Cortex of kidney (tissue), 1 donor: ENCODE measurements around the gene ATF1.
"Not testable (repeated sequence)": the region's sequence is repeated elsewhere in the genome, so short reads cannot be mapped to it uniquely, and the experiment has no call there.

Experiments
- DNase-seq: peaks from one replicate; lab custom pipeline; 2025; lab: John Stamatoyannopoulos, UW

ATF1 gene

DNA sequence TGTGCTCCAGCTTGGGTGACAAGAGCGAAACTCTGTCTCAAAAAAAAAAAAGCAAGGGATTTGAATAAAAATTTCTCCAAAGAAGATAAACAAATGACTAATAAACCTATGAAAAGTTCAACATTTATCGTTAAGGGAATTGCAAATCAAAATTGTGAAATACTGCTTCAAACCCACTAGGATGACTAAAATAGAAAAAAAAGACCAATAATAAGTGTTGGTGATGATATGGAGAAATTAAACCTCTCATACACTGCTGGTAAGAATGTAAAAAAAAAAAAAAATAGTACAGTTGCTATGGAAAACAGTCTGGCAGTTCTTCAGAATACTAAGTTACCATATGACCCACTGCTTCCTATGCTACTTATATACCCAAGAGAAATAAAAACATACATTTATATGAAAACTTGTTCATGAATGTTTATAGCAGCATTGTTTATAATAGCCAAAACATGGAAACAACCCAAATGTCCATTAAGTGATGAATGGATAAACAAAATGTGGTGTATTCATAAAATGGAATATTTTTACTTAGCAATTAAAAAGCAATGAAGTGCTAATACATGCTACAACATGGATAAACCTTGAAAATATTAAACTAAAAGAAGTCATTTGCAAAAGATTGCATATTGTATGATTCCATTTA, 39.5 kb downstream of the ATF1 start:
- no peak for DNase-seq

DNA sequence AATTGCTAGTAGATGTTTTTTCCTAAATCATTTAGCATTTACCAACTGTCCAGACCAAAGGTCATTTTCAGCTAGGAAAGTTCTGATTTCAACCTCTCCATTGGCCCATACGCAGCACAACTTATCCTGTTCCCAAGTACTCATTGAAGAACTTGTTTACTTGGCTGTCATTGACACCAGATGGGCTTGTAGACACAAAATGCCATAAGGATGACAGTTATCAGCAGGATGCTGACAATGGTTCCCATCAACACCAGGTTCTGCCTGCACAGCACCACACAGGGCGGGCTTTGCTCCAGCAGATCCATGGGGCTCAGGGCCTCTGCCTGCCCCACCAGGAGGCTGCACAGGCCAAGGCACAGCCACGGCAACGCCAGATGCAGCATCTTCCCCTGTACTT, 42.3 kb downstream of the ATF1 start:
- no peak for DNase-seq

DNA sequence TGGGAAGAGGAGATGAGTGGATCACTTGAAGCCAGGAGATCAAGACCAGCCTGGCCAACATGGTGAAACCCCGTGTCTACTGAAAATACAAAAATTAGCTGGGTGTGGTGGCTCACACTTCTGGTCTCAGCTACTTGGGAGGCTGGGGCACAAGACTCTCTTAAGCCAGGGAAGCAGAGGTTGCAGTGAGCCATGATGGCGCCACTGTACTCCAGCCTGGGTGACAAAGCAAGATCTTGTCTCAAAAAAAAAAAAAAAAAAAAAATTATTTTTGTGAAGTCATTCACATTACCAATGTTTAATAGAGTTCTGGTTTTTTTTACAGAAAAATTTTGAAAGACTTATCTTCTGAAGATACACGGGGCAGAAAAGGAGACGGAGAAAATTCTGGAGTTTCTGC, 45.2 kb downstream of the ATF1 start:
- DNase-seq, result not testable (repeated sequence)

DNA sequence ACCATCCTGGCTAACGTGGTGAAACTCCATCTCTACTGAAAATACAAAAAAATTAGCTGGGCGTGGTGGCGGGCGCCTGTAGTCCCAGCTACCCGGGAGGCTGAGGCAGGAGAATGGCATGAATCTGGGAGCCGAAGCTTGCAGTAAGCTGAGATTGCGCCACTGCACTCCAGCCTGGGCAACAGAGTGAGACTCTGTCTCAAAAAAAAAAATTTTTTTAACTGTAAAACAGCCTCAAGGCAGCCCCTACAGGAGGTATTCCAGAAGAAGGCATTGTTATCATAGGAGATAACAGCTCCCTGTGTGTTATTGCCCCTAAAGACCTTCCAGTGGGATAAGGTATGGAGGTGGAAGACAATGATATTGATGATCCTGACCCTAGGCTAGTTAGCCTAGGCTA, 51.0 kb downstream of the ATF1 start:
- not testable (repeated sequence) for DNase-seq

DNA sequence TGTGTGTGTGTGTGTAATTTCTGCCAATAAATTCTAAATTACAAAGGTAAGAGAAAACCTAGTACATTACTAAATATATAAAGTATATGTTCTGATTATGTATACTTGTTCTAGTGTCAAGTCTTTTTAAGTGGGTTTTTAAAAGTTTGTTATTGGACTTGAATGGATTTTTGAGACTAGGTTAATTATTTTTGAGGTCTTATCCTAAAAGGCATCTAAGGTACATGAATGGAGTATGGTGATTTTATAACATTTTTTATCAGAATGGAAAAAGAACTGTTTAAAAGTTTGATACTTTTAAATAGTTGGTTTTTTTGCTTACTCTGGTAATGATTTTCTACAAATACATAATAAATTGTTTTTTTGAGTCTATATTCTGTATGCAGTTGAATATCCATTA, 56.3 kb downstream of the ATF1 start:
- DNase-seq, result no peak

DNA sequence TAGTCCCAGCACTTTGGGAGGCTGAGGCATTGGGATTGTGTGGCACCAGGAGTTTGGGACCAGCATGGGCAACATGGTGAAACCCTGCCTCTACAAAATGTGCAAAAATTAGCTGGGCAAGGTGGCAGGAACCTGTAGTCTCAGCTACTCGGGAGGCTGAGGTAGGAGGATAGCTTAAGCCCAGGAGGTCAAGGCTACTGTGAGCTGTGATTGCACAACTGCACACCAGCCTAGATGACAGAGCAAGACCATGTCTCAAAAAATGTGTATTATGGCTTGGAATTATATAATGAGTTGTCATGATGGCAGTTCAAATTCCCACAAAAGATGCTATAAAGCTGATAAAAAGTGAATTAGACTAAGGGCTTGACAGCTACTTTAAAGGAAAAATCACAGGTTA, 58.2 kb downstream of the ATF1 start:
- DNase-seq, result no peak

DNA sequence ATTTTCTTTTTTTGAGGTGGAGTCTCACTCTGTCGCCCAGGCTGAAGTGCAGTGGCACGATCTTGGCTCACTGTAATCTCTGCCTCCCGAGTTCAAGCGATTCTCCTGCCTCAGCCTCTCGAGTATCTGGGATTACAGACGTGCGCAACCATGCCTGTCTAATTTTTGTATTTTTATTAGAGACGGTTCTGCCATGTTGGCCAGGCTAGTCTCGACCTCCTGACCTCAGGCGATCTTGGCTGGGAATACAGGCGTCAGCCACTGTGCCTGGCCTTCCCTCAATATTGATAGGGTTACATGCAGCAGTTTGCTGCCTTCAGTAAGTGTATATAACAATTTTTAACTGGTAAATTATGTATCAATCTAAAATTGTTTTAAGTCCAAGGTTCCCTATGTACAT, 59.8 kb downstream of the ATF1 start:
- not testable (repeated sequence) for DNase-seq

DNA sequence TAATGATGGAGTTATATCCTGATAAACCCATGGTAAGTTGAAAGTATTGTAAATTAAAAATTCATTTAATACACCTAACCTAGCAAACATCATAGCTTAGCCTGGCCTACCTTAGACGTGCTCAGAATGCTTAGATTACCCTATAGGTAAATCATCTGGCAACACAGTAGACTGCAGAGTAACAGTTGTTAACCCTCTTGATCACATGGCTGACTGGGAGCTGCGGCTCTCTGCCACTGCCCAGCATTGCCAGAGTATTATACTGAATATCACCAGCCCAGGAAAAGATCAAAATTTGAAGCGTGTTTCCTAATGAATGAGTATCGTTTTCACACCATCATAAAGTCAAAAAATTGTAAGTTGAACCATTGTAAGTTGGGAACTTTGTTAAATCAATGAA, 61.0 kb downstream of the ATF1 start:
- no peak for DNase-seq

DNA sequence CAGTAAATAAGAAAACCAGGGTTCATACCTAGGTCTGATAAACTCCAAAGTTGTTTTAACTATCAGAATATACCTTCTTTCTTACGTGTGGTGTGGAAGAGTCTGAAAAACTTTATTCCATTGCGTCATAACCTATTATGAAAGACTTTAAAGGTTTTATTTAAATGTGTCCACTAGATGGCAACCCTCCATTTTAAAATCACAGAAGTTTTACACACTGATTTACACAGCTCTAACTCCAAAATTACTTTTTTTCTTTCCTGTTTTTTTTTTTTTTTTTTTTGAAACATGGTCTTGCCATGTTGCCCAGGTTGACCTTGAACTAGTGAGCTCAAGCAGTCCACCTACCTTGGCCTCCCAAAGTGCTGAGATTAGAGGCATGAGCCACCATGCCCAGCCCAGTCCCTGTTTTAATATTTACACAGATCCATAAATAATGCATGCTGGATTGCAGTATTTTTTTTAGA, 61.5 kb downstream of the ATF1 start:
- DNase-seq, result no peak

DNA sequence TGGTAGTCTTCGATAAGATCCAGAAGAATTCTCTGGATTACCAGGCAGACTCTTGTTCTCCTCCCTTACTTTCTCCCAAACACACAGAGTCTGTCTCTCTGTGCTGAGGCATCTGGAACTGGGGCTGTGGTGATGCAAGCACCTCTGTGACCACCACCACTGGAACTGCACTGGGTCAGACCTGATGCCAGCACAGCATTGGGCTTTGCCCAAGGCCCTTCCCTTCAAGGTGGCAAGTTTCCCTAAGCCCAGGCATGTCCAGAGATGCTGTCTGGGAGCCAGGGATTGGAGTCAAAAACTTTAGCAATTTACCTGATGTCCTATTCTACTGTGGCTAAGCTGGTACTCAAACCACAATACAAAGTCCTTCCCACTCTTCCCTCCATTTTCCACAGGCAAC, 64.2 kb downstream of the ATF1 start:
- no peak for DNase-seq

DNA sequence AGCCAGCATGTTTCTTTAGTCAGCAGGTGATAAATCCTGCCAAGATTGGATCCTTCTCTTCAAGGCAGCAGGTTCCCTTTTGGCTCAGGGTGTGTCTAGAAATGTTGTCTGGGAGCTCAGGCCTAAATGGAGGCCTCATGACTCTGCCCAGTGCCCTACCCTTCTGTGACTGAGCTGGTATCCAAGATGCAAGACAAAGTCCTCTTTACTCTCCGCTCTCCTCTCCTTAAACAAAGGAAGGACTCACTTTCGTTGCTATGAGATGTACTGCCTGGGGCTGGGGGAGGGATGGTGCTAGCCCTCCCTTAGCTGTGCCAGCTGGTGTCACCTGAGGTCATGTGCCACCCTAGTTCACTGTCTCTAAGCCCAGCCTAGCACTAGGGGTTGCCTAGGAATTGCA, 65.0 kb downstream of the ATF1 start:
- no peak for DNase-seq

DNA sequence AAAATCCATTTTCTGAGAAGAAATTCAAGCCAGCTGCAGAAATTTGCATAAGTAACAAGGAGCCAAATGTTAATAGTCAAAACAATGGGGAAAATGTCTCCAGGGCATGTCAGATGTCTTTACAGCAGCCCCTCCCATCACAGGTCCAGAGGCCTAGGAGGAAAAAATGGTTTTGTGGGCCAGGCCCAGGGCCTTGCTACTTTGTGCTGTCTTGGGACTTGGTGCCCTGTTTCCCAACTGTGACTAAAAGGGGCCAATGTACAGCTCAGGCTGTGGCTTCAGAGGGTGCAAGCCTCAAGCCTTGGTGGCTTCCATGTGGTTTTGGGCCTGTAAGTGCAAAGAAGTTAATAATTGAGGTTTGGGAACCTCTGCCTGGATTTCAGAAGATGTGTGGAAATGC, 69.9 kb downstream of the ATF1 start:
- DNase-seq, result not testable (repeated sequence)

DNA sequence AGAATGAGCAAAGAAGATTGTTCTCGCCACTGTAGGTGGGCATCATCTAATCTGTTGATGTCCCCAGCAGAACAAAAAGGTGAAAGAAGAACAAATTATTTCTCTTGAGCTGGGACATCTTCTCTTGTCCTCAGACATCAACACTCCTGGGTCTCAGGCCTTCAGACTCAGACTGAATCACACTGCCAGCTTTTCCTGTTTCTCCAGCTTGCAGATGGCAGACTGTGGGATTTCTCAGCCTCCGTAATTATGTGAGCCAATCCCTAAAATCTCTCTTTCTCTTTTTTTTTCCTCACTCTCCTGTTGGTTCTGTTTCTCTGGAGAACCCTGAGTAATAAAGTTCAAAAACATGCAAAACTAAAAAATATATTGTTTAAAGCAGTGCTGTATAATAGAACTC, 75.1 kb downstream of the ATF1 start:
- DNase-seq, result no peak

DNA sequence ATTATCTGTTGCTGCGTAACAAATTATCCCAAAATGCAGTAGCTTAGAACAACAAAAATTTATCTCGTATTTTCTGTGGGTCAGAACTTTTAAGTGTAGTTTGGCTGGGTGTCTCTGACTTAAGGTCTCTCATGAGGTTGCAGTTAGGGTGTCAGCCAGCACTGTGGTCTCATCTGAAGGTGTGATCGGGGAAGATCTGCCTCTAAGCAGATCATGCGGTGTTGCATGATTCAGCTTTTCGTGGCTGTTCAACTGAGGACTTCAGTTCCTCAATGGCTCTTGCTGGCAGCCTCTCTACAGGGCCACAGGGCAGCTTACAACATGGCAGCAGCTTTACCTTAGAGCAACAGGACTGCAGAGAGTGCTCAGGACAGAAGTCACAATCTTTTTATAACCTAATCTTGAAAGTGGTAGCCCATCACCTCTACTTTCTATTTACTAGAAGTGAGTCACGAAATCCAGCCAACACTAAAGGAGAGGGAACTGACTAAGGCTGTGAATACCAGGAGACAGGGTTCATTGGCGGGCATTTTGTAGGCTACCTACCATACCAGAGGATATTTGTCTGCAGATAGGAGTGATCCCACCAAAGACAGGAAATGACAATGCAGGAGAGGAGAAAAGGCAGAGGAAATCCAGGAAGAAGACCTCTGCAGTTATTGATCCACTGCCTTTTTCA, 77.0 kb downstream of the ATF1 start:
- no peak for DNase-seq

DNA sequence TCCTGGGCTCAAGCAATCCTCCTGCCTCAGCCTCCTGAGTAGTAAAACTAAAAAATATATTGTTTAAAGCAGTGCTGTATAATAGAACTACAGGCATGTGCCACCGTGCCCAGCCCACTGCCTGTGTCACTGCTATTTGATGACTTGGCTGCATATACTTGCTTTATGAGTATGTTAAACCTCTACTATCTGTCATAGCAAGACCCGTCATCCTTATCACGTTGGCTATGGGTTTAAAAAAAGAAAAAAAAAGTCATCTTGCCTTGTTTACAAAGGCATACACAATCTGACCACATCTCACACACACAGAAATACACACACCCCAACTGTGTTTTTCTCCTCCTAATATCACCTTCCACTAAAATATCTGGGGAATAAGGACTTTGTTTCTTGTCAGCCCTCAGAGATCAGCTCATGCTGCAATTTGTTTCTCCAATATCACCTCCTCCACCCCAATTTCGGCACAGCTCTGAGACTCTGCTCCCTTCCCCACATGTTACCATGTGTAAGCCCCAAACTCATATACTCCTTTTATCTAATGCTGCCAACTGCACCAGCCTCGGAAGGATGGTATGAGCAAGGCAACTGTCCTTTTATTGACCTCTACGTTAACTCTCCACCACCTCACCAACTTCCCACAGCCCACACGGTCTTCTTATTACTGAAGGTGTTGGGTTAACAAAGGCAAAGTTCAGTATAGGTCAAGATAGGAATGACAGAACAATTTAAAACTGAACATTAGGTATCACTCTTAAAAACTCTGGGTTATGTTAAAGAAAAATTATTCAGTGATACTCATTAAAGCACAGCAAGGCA, 78.0 kb downstream of the ATF1 start:
- no peak for DNase-seq

DNA sequence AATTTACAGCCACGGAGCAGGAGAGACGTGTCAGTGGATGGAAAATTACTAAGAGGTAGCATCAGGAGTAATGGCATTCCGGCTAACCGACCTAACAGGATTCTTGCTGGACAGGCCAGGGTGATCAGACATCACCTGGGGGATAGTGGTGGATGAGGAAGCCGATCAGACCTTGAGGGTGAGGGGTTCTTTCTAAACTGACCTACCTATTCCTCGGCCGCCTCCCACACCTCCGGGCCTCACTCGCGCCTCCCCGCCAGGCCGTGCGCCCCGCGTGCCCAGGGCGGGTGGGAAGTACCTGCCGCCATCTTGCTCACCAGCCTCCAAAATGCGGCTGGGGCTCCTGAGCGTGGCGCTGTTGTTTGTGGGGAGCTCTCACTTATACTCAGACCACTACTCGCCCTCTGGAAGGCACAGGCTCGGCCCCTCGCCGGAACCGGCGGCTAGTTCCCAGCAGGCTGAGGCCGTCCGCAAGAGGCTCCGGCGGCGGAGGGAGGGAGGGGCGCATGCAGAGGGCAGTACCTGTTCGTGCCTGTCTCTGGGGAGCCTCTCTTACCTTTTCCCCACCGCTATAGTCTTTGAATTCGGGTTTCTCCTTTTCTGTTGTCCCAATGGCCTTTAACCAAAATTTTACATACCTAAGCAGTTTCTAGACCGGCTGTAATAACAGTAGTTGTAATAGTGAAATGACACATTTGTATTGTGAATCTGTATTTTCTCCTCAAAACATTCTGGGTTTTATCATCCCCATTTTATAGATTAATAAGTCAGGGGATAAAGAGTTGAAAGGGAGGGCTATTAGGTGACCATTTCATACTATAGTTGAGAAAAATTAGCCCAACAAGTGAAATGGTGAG, 79.0 kb downstream of the ATF1 start, which contains the start of gene TMPRSS12:
TMPRSS12 (plus strand) TSS at position 290 of the 857 bp plus-strand sequence; CDS start at position 329, 39 bp downstream.
- DNase-seq, result no peak

DNA sequence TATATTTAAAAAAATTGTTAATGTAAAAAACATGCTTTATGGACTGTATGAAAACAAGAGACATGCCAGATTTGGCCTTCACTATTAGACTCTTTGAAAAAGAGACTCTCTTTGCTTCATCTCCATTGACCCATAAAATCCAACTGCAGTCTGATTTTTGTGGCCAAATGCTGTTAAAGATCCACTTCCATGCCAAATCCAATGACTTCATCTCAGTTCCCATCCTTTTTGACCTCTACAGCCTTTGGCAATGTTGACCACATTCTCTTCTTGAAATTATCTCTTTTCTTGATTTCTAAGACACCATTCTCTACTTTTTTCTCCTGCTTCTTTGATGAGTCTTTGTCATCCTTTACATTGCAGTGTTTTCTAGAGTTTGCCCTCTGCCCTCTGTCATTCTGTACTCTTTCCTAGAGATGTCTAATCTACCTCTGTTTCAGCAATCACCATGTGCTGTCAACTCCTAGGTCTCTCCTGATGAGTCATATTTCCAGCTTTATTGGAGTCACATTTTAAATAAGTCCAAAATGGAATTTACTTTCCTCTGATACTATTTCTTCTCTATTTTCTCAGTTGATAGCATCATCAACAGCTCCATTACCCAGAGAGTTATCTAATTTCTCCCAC, 81.2 kb downstream of the ATF1 start:
- no peak for DNase-seq

DNA sequence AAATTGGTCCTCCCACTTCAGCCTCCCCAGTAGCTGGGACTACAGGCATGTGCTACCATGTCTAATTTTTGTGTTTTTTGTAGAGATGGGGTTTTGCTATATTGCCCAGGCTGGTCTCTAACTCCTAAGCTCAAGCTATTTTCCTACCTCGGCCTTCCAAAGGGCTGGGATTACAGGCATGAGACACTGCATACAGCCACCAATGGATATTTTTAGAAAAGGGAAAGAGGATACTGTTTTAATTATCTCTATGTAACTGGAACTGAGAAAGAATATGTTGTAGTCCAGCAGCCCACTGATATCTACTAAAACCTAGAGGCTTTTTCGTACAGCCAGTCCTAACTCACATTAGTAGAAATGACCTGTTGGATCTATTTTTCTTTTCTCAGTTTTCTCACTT, 85.1 kb downstream of the ATF1 start:
- DNase-seq, result no peak

DNA sequence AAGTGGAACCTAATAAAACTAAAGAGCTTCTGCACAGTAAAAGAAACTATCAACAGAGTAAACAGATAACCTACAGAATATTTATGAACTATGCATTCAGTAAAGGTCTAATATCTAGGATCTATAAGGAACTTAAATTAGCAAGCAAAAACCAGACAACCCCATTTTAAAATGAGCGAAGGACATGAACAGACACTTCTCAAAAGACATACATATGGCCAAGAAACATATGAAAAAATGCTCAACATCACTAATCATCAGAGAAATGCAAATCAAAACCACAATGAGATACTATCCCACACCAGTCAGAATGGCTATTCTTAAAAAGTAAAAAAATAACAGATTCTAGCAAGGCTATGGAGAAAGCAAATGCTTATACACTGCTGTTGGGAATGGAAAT, 91.3 kb downstream of the ATF1 start:
- DNase-seq, result not testable (repeated sequence)

DNA sequence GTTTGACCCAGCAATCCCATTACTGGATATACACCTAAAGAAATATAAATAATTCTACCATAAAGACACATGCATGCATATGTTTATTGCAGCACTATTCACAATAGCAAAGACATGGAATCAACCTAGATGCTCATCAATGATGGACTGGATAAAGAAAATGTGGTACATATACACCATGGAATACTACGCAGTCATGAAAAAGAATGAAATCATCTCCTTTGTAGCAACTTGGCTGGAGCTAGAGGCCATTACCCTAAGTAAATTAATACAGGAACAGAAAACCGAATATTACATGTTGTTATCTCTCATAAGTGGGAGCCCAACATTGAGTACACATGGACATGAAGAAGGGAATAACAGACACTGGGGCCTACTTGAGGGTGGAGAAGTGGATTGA, 91.8 kb downstream of the ATF1 start:
- DNase-seq, result not testable (repeated sequence)

DNA sequence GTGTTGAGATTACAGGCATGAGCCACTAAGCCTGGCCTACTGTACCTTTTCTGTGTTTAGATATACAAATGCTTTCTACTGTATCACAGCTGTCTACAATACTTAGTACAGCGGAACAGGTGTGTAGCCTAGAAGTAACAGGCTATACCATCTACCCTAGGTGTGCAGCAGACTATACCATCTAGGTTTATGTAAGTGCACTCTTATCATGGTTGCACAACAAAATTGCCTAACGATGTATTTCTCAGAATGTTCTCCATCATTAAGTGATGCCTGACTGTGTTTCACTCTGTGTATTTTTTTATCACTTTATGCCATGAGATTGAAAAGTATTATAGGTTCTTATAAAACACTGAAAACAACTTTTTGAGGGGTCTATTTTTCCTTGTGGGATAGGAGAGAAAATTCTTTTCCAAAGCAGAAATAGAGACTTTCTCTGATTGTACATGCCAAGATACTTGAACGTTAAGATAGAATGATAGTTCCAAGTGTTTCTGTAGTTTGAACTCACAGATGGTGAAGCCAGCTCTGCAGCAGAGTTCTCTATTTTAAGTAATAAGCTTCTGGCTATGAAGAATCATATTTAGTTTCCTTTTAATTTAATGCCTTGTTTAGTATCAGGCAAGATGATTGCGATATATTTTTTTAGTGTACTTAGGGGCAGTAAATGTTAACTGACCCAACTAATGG, 95.9 kb downstream of the ATF1 start:
- DNase-seq, result no peak
